HS-5 (cell line): ENCODE results near the gene MLLT3.
A peak's percentile ranks its signal among the peaks of the same experiment; 100 is the strongest.

Experiments used
- DNase-seq: peaks from one replicate; pipeline ENCODE4 v3.0.0-alpha.2; 2012; ENCODE audit warnings: low read depth

MLLT3 gene

GRCh38 chr9:20343325-20343724 lies 279.0 kb downstream of the MLLT3 start:
- no peak for DNase-seq

- no peak for DNase-seq
These were observed 281.8 kb downstream of the MLLT3 start for GRCh38 chr9:20340511-20340861.

- DNase-seq: no peak
These were observed 286.5 kb downstream of the MLLT3 start for GRCh38 chr9:20335668-20336332.

GRCh38 chr9:20333991-20334390 lies 288.3 kb downstream of the MLLT3 start:
- DNase-seq: no peak

- DNase-seq: no peak
These were observed 291.1 kb downstream of the MLLT3 start for GRCh38 chr9:20331095-20331685.

GRCh38 chr9:20330688-20331087 lies 291.6 kb downstream of the MLLT3 start:
- no peak for DNase-seq

GRCh38 chr9:20326516-20326915 lies 295.8 kb downstream of the MLLT3 start:
- DNase-seq: no peak

GRCh38 chr9:20325008-20325407 lies 297.3 kb downstream of the MLLT3 start:
- DNase-seq: no peak

GRCh38 chr9:20322212-20322611 lies 300.1 kb downstream of the MLLT3 start:
- no peak for DNase-seq

- no peak for DNase-seq
These were observed 300.7 kb downstream of the MLLT3 start for GRCh38 chr9:20321423-20322082.

- DNase-seq: no peak
These were observed 301.4 kb downstream of the MLLT3 start for GRCh38 chr9:20320921-20321320.

- no peak for DNase-seq
These were observed 302.5 kb downstream of the MLLT3 start for GRCh38 chr9:20319641-20320337.

GRCh38 chr9:20319241-20319640 lies 303.1 kb downstream of the MLLT3 start:
- no peak for DNase-seq

- DNase-seq: no peak
These were observed 304.6 kb downstream of the MLLT3 start for GRCh38 chr9:20317701-20318100.

GRCh38 chr9:20316372-20316771 lies 305.9 kb downstream of the MLLT3 start:
- DNase-seq: no peak

- DNase-seq: peak; percentile 50
These were observed 306.6 kb downstream of the MLLT3 start for GRCh38 chr9:20315677-20316076.

- no peak for DNase-seq
These were observed 307.3 kb downstream of the MLLT3 start for GRCh38 chr9:20314981-20315380.

- no peak for DNase-seq
These were observed 308.9 kb downstream of the MLLT3 start for GRCh38 chr9:20313415-20313814.

- DNase-seq: no peak
These were observed 309.6 kb downstream of the MLLT3 start for GRCh38 chr9:20312732-20313131.

- no peak for DNase-seq
These were observed 312.3 kb downstream of the MLLT3 start for GRCh38 chr9:20310024-20310423.

- no peak for DNase-seq
These were observed 313.2 kb downstream of the MLLT3 start for GRCh38 chr9:20309124-20309523.

- DNase-seq: no peak
These were observed 314.7 kb downstream of the MLLT3 start for GRCh38 chr9:20307621-20308020.

GRCh38 chr9:20305452-20305851 lies 316.8 kb downstream of the MLLT3 start:
- DNase-seq: no peak
